Stimulated activated CD4-positive, alpha-beta T cell treated with anti-CD3 and anti-CD28 coated beads, Interleukin-2, amount 100 ng/mL, for 4 hours (primary cell): Measurements from ENCODE around the gene ELAVL1.
"Not testable (repeated sequence)": the region's sequence is repeated elsewhere in the genome, so short reads cannot be mapped to it uniquely, and the experiment has no call there.

Experiments used
- DNase-seq: peaks from one replicate; pipeline ENCODE4 v3.0.0-alpha.2; 2020; ENCODE audit warnings: low read depth

Gene ELAVL1

GRCh38 chr19:7968008-7968795 is 37.2 kb downstream of the ELAVL1 start:
- DNase-seq, result no peak

GRCh38 chr19:7965921-7966665 is 39.3 kb downstream of the ELAVL1 start:
- DNase-seq, result no peak

DNA sequence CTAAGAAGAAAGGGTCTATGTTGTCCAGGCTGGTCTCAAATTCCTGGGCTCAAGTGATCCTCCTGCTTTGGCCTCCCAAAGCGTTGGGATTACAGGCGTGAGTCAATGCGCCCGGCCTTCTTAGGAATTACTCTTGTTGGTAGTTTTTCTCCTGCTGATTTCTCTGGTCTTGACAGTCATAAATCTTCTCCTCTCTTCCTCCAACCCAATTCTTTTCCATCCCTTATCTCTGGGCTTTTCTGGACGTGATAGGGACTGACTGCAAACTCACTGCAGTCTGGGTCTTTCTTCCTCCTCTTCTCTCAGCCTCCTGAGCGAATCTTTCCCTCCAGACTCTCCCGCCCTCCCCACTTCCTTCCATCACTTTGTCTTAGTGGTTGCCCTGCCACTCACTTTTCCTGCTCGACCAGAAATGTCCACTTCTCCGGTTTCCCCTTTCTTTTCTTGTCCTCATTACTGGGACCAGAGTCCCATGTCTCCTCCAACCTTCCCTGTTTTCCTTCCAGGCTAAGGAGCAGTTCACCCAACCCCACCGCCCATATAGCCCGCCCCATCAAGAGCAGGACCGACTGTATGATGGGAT is 40.1 kb downstream of the ELAVL1 start:
- DNase-seq, result no peak

- no peak for DNase-seq
Measured at GRCh38 chr19:7963566-7963965, 41.9 kb downstream of the ELAVL1 start.

DNA sequence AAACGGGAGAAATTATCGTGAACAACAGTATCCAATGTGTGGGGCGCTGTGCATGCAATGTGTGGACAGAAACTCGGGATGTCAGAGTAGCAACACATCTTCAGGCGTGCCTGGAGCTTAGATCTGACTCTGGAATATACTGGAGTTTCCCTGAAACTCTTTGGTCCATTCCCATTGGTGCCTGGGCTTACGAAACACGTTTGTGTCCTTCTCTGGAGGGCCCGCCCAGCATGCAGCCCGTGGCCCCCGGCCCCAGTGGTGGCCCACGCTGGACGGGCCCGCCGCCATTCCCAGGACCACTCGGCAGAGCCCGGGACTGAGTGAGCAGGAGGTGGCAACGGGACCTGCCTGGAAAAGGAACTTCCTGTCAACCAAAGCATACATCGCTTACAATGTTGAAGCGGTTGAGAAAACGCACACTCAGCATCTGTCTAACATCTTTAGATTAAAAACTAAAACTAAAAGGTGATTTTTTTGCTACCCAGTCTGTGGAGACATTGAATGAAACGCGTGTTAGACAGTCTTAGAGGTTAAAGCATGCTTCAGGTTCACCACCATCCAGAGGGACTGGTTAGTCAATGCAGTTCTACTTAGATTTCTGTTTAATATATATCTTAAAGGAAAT is 42.7 kb downstream of the ELAVL1 start:
- no peak for DNase-seq

- no peak for DNase-seq
Measured at GRCh38 chr19:7961920-7962626, 43.4 kb downstream of the ELAVL1 start.

DNA sequence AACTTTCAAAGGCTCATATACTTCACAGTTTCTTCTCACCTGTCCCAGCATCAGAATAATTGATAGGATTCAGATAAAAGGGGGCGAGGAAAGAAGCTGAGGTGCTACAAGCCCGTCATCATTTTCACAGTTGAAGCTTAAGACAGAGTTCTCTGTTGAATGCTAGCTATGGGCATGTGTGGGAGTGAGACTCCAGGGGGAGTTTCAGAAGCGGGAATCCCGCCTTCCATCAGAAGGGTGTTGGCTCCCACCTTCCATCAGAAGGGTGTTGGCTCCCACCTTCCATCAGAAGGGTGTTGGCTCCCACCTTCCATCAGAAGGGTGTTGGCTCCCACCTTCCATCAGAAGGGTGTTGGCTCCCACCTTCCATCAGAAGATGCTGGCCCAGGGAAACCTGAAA is 44.4 kb downstream of the ELAVL1 start:
- not testable (repeated sequence) for DNase-seq

- DNase-seq, result no peak
Measured at GRCh38 chr19:7959211-7959610, 46.2 kb downstream of the ELAVL1 start.

GRCh38 chr19:7955696-7956095 is 49.7 kb downstream of the ELAVL1 start:
- no peak for DNase-seq

DNA sequence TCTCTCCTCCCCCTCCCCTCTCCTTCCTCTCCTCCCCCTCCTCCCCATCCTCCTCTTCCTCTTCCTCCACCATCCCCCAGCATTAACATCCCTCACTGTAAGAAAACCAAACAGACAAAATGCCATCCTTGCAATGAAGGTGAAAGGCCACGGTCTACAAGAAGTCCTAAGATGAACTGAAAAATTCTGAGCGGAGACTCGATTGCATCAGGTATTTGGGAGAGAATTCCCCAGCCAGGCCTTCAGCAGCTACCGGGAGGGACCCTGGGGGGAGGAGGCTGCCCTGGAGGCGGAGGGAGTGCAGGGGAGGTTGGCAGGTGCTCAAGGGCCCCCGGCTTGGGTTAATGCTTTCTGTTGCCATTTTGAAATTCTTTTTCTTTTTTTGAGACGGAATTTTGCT is 51.9 kb downstream of the ELAVL1 start:
- DNase-seq, result no peak

- DNase-seq, result no peak
Measured at GRCh38 chr19:7953060-7953459, 52.4 kb downstream of the ELAVL1 start.

GRCh38 chr19:7947939-7948338 is 57.5 kb downstream of the ELAVL1 start:
- no peak for DNase-seq

- DNase-seq, result peak; percentile 79
Measured at GRCh38 chr19:7944177-7944761, 61.2 kb downstream of the ELAVL1 start.

DNA sequence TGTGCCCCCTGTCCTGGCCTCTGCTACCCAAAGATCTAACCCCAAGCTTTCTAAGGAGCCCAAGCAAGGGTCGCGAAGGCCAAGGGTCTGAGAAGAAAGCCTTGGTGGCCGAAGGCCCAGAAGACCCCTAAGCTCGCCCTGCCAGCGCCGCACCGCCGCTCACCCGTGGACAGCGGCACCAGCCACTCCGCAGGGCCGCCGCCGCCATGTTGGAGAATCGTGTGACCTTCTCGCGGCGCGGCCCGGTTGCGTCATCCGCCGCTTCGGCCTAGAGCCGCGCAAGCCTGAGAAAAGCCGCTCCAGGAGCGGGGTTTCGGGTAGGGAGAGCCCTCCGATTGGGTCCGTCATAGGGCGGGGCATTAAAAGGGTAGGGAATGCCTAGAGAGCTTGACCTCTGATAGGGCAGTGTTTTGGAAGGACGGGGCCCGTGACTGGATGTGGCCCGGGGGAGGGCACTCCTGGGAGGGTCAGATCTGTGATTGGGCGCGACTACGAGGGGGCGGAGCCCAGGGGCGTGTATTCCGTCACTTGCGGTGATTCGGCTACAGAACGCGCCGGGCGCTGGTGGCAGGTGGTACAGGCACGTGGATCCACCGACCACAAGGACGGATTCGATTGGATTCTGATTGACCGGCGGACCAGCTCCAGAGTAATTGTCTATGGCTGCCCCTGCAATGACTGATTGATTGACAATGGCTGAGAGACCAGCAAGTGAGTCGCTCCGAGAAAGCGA is 61.8 kb downstream of the ELAVL1 start, which contains the start of gene TIMM44:
Gene TIMM44 (minus strand): TSS at position 223 of the 733 bp plus-strand sequence. CDS start 15 bp downstream, at position 208.
- peak; percentile 99 for DNase-seq

GRCh38 chr19:7942981-7943443 is 62.4 kb downstream of the ELAVL1 start:
- no peak for DNase-seq

- no peak for DNase-seq
Measured at GRCh38 chr19:7941895-7942596, 63.4 kb downstream of the ELAVL1 start.

DNA sequence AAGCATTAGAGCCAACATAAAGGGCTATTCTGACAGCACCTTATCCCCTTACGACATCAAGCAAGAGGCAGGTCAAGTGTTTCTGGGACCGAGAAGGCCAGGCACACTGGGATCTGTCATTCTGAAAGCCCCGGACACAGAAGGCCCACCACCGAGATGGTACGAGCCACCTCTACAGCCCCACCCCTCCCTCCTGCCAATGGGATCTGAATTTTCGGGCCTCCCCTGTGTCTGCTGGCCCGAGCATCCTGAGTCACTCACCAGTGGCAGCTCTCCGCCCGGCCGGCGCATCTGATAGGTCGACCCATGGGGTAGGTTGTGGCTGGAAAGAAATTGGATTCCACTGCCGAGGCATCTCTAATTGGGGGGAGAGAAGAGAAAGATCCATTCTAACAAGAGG is 64.6 kb downstream of the ELAVL1 start:
- DNase-seq, result no peak

- no peak for DNase-seq
Measured at GRCh38 chr19:7934766-7935165, 70.7 kb downstream of the ELAVL1 start.

GRCh38 chr19:7933828-7934725 is 71.4 kb downstream of the ELAVL1 start:
- no peak for DNase-seq
